NCI-H2171 treated with DMSO at 0.1 percent for 48 hours (cell line): ENCODE data around the gene BRSK2.

Experiments used
- DNase-seq: peaks from one replicate; lab custom pipeline; 2025; lab: John Stamatoyannopoulos, UW

Gene BRSK2

DNA sequence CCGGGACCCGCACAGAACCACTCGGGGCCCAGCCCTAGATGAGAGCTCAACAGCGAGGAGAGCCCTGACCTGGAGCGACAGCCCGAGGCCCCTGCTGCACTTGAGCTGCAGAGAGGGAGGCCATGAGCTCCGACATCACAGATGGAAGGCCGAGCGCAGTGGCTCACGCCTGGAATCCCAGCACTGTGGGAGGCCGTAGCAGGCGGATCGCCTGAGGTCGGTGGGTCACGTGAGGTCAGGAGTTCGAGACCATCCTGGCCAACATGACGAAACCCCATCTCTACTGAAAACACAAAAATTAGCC is 13.8 kb upstream of the BRSK2 start:
- DNase-seq: no peak

DNA sequence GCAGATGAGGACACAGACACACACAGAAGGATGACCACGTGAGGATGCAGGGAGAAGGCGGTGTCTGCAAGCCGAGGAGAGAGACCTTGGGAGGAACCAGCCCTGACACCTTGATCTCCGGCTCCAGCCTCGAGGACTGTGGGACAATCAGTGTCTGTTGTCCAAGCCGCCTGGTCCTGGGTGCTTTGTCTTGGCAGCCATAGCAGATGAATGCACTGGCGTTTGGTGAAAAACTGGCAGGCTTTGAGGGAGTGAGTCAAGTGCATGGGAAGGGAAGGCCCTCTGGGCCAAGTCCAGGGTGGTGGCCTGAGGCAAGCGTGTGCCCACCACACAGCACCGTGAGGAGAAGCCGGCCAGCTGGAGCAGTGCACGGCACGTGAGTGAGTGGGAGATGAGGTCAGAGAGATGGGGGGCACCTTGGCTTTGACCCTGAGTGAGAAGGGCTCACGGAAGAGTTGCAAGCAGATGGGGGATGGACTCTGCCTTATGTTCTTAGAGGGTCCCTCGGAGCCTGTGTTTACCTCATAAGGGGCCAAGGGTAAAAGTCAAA is 12.4 kb upstream of the BRSK2 start:
- DNase-seq: no peak

DNA sequence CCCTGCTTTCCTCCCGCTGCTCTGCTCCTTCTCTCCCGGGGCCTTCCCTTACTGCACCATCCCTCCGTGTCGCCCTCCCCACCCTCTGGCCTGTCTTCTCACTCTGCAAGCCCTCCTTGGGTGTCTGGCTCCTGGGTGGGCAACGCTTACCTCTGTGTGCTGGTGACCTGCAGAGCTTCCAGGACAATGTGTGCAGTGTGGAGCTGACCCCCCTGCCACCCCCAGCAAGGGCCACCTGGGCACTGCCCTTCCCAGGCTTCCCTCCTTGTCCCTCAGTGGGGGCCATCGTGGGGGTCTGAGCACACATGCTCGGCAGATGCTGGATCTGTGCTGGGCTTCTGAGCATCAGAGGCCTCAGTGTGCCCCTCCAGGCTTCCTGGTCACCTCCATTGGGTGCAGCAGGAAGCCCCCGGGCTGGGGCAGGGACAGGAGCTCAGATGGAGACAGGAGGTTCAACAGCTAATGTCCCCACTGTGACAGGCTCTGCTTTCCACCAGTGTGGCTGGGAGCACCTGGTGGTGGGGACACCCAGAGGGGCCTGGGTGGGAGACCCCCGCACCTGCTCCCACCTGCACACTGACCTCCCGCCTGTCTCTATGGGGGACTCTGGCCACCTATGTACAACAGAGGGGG is 7.8 kb upstream of the BRSK2 start:
- DNase-seq: no peak

DNA sequence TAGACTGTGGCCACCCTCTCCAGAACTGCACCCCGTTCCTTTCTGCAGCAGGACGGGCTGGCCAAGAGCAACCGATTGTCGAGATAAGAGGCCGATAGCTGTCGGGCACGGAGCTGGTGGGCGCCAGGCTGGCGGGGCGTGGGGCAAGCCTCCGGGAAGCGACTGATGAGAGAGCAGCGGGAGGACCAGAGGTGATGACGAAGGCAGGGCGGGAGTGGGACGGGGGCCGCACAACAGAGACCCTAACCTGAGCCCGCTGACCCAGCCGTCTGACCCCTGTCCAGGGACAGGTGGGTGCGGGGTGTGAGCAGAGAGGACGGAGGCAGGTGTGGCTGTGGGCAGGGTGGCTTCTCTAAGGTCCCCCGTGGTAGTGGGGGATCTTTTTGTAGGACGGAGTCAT is 7.3 kb upstream of the BRSK2 start:
- no peak for DNase-seq

DNA sequence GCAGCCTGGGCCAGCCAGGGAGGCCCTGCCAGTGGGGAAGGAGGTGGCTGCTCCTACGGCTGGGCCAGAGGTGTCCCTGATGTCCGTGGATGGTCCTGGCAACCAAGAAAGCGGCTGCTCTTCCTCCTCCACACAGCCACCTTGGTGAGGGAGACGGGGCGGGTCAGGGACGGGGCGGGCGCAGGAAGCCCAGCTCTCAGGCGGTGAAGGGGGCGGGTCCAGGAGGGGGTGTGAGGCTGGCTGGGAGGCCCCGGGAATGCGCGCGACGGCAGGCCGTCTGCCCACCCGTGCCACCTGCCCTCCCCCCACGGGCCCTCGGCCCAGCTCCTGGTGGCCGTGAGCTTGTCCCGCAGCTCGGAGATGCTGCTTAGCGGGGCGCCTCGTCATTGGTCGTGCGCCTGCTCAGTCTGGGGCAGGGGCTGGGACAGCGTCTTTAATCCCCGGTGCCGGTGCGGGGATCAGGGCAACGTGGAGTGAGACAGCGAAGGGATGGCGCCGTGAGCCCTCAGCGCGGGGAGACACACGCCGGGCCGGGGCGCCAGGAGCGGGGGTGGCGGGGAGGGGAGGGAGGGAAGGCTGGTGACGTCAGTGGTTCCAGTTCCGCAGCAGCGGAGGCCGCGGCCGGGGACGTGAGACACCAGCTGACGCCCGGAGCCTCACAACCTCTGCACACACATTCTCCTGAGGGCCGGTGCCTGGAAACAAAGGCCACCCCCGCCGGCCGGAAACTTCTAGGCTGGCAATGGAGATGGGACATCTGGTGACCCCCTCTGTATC is 6.7 kb upstream of the BRSK2 start:
- peak; percentile 38 for DNase-seq

DNA sequence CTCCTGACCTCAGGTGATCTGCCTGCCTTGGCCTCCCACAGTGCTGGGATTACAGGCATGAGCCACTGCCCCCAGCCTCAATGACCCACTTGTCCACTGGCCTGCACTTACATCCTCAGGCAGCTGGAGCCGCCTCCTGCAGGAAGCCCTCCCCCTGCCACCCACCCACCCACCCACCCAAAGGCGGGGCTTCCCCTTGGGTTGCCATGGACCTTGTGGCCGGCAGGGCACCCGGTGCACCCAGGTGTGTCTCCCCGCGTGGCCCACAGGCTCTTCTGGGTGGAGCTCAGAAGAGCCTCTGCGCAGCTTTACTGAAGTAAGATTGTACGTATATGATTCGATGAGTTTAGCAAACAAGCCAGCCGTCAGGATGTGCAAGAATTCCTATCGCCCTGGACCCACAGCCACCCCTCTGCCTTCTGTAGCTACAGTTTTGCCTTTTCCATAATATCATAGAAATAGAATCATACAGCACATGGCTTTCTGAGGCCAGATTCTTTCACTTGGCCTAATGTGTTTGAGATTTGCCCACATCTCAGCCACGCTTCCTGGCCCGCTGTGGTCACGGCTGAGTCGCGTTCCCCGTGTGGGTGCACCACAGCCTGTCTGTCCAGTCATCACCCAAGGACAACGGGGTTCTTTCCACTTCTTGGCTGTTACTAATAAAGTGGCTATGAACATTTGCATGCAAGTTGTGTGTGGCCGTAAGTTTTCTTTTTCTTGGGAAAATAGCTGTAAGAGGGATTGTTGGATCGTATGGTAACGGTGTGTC is 5.3 kb upstream of the BRSK2 start:
- no peak for DNase-seq

DNA sequence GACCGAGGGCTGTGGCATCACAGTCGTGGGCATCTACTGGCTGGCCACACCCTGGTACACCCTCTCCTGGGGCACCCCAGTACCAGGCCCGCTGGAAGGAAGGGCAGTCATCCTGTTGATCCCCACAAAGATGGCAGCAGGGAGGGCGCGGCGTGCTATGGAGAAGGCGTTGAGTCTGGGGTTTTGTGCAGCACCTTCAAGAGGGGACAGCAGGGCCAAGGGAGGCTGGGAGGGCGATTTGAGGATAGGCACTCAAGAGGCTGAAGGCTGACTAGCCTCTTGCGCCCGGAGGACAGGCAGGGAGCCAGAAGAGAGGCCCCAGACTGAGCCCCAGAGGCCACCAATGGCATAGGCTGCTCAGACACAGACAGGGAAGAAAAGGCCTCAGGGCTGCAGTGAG is 2.2 kb upstream of the BRSK2 start:
- DNase-seq: no peak

DNA sequence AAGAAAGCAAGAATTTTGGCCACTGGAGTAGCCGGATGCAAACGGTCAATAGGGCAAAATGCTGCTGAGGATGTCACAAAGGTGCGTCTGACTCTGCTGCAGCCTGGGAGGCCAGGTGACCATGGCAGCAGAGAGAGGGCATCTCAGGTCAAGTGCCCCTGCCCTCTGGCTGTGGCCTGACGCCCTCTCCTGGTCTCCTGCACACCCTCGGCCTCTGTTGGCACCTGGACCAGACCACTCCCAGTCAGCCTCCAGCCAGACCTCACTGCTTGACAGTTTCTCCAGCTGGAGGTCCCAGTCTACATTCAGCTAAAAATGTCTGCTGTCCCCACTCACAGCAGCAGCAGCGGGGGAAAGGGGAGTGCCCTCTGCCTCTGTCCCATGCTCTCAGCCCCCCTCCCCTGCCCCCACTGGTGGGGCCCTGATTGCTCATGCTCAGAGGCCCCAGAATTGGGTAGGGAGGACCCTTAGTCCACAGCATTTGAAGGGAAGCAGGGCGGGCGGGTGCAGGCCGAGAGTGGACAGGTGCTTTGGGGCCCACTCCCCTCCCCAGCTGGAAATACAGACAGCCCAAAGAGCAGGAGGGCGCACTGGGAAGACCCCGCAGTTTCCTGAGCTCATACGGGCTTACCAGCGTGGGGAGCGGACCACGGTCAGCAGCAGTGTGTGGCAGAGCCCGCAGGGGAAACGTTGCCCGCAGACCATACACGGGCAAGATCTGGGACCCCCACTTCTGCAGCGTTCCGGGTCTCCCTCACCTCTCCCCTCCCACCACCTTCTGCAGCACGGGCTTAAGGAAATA is 1.6 kb upstream of the BRSK2 start:
- DNase-seq: no peak

DNA sequence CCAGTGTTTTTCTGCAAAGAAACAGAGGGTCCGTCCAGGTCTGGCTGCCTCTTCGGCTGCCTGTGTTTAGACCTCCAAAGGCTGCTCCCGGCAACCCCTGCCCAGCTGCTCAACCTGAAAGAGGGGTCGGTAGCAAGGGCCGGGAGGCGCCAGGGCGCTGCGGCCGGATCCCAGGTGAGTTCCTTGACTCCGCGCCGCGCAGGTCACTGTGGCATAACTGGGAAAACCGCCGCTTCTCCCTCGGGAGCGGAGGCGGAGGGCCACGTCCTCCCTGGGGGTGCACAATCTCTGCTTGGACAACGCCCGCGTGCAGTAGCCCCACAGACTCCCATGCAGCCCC is 1.0 kb upstream of the BRSK2 start:
- DNase-seq: peak; percentile 3

DNA sequence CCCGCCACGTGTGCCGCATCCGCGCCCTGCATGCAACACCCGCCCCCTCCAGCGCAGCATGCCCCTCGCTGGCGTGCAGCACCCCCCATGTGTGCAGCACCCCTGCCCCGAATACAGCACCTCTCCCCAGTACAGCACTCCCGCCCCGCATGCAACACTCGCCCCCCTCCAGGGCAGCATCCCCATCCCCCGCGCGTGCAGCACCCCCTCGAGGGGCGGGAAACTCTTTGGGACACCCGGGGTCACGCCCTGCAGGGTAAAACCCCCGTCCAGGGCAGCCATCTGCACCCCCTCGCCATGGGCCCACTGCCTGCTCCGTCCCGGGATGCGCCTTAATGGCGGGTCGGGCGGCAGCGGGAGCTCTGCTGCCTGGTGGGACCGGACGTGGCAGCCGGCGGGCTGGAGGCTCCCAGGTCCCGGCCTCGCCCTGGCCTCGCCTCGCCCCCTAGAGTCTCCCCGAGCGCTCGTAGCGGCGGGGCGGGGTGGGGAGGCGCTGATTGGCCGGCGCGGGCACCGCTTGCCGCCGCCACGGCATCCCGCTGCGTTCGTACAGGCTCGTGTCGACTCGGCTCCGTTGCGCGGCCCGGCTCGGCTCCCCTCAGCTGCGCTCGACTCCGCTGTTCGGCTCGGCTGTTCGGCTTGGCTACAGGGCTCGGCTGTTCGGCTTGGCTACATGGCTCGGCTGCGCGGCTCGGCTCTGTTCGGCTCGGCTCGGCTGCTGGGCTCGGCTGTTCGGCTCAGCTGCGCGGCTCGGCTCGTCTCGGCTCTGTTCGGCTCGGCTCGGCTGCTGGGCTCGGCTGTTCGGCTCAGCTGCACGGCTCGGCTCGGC is 417 bp upstream of the BRSK2 start:
- DNase-seq: peak; percentile 85

DNA sequence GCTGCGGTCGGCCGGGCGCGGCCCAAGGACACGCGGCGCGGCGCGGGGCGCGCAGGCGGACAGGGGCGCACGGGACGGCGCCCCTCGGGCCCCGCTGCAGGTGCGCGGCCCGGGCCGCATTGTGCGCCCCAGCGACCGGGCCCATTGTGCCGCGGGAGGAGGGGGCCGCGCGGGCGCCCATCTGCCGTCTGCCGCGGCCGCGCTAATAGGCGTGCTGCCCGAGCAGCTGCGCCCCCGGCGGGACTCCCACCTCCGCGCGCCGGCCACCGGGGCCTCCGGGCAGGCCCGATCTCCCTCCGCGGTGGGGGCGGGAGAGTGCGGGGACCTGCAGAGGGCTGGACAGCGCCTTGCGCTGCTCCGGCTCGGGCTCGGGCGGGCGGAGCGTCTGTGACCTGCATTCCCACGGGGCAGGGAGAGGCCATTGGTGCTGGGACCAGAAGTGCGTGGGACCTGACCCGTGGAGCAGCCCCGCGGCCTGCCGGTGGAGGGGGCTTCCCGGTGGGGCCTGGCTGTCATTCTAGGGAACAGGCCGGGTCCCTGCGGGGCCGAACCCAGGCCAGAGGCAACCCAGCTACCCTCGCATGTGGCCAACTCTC is 933 bp downstream of the BRSK2 start:
- DNase-seq: no peak

DNA sequence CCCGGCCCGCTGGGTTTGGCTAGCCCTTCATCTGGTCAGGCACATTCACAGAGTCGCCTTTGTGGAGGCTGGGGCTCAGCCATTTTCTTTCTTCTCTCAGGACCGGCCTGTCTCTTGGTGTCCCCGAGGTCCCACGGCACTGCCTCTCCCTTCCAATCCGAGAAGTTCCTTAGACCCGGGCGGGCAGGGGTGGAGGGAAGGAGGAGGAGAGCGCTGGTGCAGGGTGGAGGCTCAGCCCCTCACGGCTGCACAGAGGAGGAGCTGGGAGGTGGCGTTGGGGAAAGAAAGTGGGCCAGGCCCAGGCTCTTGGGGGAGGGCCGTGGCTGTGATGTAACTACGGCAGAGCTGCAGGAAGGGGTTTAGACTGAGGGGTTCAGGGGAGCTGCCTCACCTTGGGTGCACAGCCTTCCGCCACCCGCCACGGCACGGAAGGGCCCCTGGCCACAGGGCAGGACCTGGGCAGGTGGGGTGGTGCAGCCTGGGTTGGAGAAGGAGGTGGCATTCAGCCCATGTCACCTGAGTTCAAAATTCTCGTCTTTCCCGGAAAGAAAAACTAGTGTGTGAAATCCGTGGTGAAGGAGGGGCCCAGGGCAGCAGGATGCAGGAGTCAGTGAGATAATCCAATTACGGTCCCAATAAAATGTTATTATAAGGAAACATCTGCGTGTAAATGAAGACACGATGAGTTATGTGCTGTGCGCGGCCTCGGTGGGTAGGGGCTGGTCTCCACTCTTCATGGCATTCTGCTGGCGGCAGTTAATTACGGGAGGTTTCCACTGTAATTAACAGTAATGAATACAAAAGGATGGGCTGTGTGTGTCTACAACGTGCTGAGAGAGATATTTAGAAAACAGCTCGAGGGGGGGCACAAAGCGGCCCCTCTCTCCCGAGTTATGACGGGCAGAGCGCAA is 1.7 kb downstream of the BRSK2 start:
- peak; percentile 6 for DNase-seq

DNA sequence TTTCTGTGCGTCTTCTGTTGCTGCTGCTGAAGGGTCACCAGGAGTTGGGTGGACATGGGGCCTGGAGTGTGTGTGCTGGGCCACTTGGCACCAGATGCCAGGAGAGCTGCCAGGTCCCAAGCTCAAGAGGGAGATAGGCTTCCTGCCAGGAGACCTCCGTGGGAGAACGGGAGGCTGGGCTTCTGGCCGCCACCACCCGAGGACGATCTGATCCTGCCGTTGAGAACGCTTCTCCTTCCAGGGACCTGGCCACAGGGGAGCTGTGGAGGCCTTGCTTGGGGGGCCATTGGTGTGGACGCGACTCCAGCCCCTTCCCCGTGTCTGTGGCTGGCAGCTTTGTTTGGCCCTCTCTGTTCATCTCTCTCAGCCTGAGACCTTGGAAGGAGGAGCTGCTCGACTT is 2.4 kb downstream of the BRSK2 start:
- no peak for DNase-seq

DNA sequence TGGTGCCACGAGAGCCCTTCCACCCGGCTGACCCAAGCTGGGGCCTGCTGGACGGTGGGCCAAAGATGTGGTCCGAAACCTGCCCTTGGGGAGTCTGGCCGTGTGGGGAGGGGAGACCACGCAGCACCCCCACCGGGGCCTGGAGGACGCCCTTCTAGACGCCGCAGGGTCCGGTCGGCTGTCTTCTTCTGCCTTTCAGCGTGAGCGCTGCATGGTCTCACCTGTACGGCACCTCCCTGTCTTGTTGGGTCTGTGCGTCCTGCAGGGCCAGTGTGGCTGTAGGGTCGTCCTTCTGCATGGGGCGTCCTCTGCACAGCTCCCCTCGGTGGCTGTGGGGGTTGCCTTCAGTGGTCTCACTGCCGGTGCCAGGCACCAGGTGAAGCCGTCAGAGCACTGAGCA is 2.8 kb downstream of the BRSK2 start:
- DNase-seq: no peak

DNA sequence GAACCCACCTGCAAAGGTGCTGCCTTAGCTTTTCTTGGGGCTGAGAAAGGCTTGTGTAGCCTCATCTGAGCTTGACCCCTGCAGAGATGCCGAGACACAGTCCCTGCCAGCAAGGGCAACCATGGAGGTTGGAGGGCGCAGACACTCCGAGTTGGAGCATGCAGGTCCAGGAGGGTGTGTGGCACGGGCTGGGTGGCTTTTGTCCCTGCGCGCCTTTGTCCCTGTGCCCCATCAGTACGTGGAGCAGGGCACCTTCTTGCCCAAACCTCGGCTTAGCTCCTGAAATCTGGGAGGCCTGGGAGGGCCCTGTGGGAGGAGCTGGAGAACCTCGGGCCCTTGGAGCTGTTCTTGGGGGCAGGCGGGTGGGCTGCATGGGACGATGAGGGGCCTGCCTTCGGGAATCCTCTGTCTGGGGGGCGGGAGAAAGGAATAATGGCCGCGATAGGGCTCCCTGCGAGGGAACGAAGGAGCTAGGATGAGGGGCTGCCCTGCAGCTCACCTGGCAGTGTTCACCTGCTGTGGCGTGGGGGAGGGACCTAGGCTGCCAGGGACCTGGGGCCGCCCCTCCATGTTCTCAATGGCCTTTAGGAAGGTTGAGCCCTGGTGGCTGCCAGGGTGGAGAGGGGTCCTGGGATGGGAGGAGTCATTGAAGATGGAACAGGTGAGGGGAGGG is 3.4 kb downstream of the BRSK2 start:
- no peak for DNase-seq

DNA sequence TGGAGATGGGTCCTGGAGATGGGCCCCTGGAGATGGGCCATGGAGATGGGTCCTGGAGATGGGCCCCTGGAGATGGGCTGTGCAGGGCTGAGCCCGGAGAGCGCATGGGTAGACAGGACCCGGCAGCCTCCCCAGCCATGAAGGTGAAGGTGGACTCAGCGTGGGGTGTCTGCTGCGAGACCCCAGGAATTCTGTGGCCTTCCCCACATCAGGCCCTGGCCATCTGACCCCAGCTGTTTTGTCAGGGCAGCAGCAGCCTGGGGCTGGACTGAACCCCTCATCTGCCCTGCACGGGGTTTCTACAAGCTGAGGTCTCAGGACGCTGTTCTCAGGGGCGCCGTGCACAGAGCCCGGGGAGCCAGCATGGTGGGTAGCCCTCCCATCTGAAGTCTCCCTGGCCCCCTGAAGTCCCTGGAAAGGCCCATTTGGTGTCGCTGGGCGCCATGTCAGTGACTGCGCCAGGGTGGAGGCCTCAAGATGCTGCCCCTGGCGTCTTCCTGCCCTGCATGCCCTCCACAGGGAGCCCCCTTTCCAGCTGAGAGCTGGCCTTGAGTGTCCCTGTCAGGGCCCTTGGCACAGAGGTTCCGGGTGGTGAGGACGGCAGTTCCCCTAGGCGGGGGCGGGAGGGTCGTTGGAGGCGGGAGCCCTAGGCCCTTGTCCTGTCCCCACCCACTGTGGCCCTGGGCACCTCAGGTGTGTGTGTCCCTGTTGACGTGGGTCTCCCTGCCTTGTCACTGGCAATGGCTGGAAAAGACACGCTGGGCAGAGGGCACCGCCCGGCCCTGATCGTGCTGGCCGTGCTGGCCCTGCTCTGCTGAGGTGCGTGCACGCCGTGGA is 5.4 kb downstream of the BRSK2 start:
- DNase-seq: no peak

DNA sequence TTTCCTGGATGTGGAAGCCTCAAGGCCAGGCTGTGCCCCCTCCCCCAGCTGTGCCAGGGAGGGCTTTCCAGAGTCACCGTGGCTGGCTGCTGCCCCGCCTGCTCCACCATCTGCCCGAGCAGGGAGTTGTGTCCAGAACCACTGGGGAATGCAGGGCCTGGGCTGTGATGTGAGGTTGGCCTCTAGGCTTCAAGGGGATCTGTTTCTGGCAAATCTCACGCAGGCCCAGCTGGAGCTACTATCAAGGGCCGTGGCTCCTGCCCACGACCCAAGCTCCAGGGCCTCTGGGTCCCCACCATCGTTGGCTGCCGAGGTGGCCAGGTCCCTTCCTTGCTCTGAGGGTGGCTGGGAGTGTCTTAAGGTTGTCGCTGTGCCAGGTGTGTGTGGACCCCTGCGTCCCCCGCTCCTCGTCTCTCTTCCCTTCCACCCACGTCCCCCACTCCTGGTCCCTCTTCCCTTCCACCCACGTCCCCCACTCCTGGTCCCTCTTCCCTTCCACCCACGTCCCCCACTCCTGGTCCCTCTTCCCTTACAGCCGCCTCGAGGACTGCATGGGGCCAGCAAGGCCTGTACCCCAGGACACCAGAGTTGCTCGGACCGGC is 6.1 kb downstream of the BRSK2 start:
- no peak for DNase-seq

DNA sequence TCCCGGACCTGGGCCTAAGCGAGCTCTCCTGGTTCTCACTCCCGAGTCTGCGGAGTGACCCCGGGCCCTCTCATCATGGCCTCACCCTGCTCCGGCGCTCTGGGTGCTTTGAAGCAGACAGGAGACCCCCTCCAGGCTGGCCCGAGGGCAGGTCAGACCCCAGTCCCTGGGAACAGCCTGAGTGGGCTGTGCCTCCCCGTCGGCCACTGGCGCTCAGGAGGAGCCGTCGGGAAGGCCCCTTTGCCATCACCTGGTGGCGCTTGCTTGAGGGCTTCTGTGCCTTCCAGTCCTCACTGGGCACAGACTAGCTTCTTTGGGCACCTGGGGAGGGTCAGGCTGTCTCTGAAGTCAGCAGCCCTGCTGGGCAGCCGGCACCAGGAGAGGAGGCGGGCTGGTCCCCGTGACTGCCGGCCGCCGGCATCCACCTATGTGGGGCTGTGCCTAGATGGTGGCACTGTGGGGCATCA is 6.7 kb downstream of the BRSK2 start:
- no peak for DNase-seq
